ENCODE data around the gene SLC35F5.

GRCh38 chr2:113756355-113757137 is at the start of gene SLC35F5:
- TF ChIP-seq POLR2AphosphoS5 (IDR thresholded peaks at IDR 0.05) = peak; percentile 98 to 100 (median 99)
- peak in 1 of 3 donors; percentile 21 for TF ChIP-seq CTCF (IDR thresholded peaks at IDR 0.05)

Measured in breast epithelium (tissue), 3 donors.